ENCODE results near the gene RASAL2.

DNA sequence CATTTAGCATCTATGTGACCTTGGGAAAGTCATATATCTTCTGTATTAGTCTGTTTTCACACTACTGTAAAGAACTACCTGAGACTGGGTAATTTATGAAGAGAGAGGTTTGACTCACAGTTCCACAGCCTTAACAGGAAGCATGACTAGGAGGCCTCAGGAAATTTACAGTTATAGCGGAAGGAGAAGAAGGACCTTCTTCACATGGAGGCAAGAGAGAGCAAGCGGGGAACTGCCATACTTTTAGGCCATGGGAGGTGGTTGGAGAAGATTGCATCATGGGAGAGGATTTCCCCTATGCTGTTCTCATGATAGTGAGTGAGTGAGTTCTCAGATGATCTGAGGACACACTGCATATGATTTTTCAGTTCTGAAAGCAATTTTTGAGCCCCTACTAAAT, 315.0 kb downstream of the RASAL2 start:
- TF ChIP-seq POLR2AphosphoS5 (IDR thresholded peaks at IDR 0.05; ENCODE audit: control insufficient read depth, insufficient read depth, low read depth, low read length) (no peak), KDM2B (CRISPR knock-in tag; IDR thresholded peaks at IDR 0.05) (no peak), SETDB1 (IDR thresholded peaks at IDR 0.05; ENCODE audit: low read length) (no peak), TGIF2 (CRISPR knock-in tag; IDR thresholded peaks at IDR 0.05) (no peak), ZNF3 (CRISPR knock-in tag; IDR thresholded peaks at IDR 0.05) (no peak), MEF2A (IDR thresholded peaks at IDR 0.05; ENCODE audit: control insufficient read depth, low read depth, low read length) (no peak)
- TF ChIP-seq, protein P1, sequence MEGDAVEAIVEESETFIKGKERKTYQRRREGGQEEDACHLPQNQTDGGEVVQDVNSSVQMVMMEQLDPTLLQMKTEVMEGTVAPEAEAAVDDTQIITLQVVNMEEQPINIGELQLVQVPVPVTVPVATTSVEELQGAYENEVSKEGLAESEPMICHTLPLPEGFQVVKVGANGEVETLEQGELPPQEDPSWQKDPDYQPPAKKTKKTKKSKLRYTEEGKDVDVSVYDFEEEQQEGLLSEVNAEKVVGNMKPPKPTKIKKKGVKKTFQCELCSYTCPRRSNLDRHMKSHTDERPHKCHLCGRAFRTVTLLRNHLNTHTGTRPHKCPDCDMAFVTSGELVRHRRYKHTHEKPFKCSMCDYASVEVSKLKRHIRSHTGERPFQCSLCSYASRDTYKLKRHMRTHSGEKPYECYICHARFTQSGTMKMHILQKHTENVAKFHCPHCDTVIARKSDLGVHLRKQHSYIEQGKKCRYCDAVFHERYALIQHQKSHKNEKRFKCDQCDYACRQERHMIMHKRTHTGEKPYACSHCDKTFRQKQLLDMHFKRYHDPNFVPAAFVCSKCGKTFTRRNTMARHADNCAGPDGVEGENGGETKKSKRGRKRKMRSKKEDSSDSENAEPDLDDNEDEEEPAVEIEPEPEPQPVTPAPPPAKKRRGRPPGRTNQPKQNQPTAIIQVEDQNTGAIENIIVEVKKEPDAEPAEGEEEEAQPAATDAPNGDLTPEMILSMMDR (IDR thresholded peaks at IDR 0.05 in 2 of 3, conservative IDR thresholded peaks at IDR 0.05 in 1 of 3; ENCODE audit: insufficient read depth in 2 of 3, low read depth in 1 of 3, low read length in 3 of 3): no peak
- TF ChIP-seq, protein P2, sequence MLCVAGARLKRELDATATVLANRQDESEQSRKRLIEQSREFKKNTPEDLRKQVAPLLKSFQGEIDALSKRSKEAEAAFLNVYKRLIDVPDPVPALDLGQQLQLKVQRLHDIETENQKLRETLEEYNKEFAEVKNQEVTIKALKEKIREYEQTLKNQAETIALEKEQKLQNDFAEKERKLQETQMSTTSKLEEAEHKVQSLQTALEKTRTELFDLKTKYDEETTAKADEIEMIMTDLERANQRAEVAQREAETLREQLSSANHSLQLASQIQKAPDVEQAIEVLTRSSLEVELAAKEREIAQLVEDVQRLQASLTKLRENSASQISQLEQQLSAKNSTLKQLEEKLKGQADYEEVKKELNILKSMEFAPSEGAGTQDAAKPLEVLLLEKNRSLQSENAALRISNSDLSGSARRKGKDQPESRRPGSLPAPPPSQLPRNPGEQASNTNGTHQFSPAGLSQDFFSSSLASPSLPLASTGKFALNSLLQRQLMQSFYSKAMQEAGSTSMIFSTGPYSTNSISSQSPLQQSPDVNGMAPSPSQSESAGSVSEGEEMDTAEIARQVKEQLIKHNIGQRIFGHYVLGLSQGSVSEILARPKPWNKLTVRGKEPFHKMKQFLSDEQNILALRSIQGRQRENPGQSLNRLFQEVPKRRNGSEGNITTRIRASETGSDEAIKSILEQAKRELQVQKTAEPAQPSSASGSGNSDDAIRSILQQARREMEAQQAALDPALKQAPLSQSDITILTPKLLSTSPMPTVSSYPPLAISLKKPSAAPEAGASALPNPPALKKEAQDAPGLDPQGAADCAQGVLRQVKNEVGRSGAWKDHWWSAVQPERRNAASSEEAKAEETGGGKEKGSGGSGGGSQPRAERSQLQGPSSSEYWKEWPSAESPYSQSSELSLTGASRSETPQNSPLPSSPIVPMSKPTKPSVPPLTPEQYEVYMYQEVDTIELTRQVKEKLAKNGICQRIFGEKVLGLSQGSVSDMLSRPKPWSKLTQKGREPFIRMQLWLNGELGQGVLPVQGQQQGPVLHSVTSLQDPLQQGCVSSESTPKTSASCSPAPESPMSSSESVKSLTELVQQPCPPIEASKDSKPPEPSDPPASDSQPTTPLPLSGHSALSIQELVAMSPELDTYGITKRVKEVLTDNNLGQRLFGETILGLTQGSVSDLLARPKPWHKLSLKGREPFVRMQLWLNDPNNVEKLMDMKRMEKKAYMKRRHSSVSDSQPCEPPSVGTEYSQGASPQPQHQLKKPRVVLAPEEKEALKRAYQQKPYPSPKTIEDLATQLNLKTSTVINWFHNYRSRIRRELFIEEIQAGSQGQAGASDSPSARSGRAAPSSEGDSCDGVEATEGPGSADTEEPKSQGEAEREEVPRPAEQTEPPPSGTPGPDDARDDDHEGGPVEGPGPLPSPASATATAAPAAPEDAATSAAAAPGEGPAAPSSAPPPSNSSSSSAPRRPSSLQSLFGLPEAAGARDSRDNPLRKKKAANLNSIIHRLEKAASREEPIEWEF (CRISPR knock-in tag; IDR thresholded peaks at IDR 0.05): no peak
- TF ChIP-seq, protein P3, sequence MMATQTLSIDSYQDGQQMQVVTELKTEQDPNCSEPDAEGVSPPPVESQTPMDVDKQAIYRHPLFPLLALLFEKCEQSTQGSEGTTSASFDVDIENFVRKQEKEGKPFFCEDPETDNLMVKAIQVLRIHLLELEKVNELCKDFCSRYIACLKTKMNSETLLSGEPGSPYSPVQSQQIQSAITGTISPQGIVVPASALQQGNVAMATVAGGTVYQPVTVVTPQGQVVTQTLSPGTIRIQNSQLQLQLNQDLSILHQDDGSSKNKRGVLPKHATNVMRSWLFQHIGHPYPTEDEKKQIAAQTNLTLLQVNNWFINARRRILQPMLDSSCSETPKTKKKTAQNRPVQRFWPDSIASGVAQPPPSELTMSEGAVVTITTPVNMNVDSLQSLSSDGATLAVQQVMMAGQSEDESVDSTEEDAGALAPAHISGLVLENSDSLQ (IDR thresholded peaks at IDR 0.05): no peak

Measured in K562 (cell line).